H1 (cell line): ENCODE data around the gene SPATA16. TPM values are rescaled to one million over a fixed set of nuclear protein-coding genes. Genes with fewer than 3 reads are reported as not detected.

Source experiments
- CTCF ChIA-PET: fragments of 300-600 bp; sonication (Branson Sonifier 250); formaldehyde crosslinking; loops from one replicate; lab custom pipeline; 2021; ENCODE audit not compliant: partially characterized antibody; lab: Charles Lee
- POLR2A ChIA-PET: fragments of 300-600 bp; sonication (Branson Sonifier 250); formaldehyde crosslinking; loops from one replicate; lab custom pipeline; 2021; ENCODE audit warnings: inconsistent platforms; ENCODE audit not compliant: partially characterized antibody; lab: Charles Lee
- DNase-seq, 2 experiments: peaks; one replicate each; pipeline versions ENCODE4 v3.0.0 to v3.0.0-alpha.2; 2010 to 2022; ENCODE audit warnings: low spot score in 2 of 2, low read depth in 1 of 2, mixed read lengths in 1 of 2
- FAIRE-seq: peaks from 2 replicates; lab custom pipeline; 2011; peaks lifted over from hg19 to GRCh38; lab: Jason Lieb, UNC
- H2AFZ ChIP-seq: 2 replicates; pipeline ENCODE4 v1.8.1; 2012; ENCODE audit warnings: low read length, inconsistent platforms
- H2AK5ac ChIP-seq: 2 replicates; pipeline ENCODE4 v1.6.1; 2013; ENCODE audit warnings: low read depth, low read length
- H2BK120ac ChIP-seq: replicated peaks from 2 replicates; pipeline ENCODE3; 2013; ENCODE audit warnings: low read depth, low read length, inconsistent platforms
- H2BK12ac ChIP-seq: 2 replicates; pipeline ENCODE4 v1.6.1; 2013; ENCODE audit warnings: low read depth, low read length
- H2BK15ac ChIP-seq: 2 replicates; pipeline ENCODE4 v1.6.1; 2013; ENCODE audit warnings: low read length
- H2BK20ac ChIP-seq: 2 replicates; pipeline ENCODE4 v1.6.1; 2013; ENCODE audit warnings: low read length
- H2BK5ac ChIP-seq: 2 replicates; pipeline ENCODE4 v1.6.1; 2013; ENCODE audit warnings: low read depth, low read length
- H3K14ac ChIP-seq: 2 replicates; pipeline ENCODE4 v1.6.1; 2013; ENCODE audit warnings: inconsistent platforms; ENCODE audit not compliant: insufficient read length
- H3K18ac ChIP-seq: 2 replicates; pipeline ENCODE4 v1.6.1; 2013; ENCODE audit warnings: low read length; ENCODE audit errors: extremely low read depth
- H3K23ac ChIP-seq: 2 replicates; pipeline ENCODE4 v1.6.1; 2013; ENCODE audit warnings: inconsistent platforms; ENCODE audit not compliant: insufficient read length
- H3K23me2 ChIP-seq: 2 replicates; pipeline ENCODE4 v1.6.1; 2013; ENCODE audit warnings: low read depth, low read length
- H3K27ac ChIP-seq: 2 replicates; pipeline ENCODE4 v1.6.1; 2011; ENCODE audit warnings: low read depth, low read length, inconsistent platforms
- H3K27me3 ChIP-seq, 4 experiments: replicated peaks in 1 of 4; 1 replicate in 1 of 4; 2 replicates in 3 of 4; pipeline versions ENCODE4 v1.6.1 to v1.8.1; 2011 to 2013; ENCODE audit warnings: low read length in 3 of 4, mild to moderate bottlenecking in 3 of 4, inconsistent platforms in 2 of 4, mixed read lengths in 2 of 4, moderate library complexity in 1 of 4; ENCODE audit not compliant: control insufficient read depth in 3 of 4, insufficient read depth in 3 of 4; ENCODE audit errors: extremely low read depth in 1 of 4
- H3K36me3 ChIP-seq, 4 experiments: 2 replicates each; pipeline versions ENCODE4 v1.6.1 to v1.8.1; 2011 to 2013; ENCODE audit warnings: mild to moderate bottlenecking in 4 of 4, low read length in 3 of 4, moderate library complexity in 2 of 4, control low read depth in 1 of 4, inconsistent platforms in 1 of 4; ENCODE audit not compliant: insufficient read depth in 4 of 4, control insufficient read depth in 2 of 4
- H3K4ac ChIP-seq: replicated peaks from 2 replicates; pipeline ENCODE3; 2013; ENCODE audit warnings: low read length, low read depth, mixed read lengths, inconsistent platforms; ENCODE audit not compliant: insufficient read length
- H3K4me1 ChIP-seq, 4 experiments: replicated peaks in 1 of 4; 1 replicate in 1 of 4; 2 replicates in 3 of 4; pipeline versions ENCODE4 v1.6.1 to v1.8.1; 2011 to 2013; ENCODE audit warnings: low read length in 3 of 4, inconsistent platforms in 2 of 4, mixed read lengths in 1 of 4; ENCODE audit not compliant: insufficient read depth in 4 of 4, control insufficient read depth in 3 of 4
- H3K4me2 ChIP-seq, 2 experiments: 2 replicates each; pipeline versions ENCODE4 v1.6.1 to v1.8.1; 2011 to 2013; ENCODE audit warnings: low read depth in 2 of 2, low read length in 2 of 2, control low read depth in 1 of 2, inconsistent platforms in 1 of 2, mild to moderate bottlenecking in 1 of 2; ENCODE audit not compliant: insufficient read depth in 1 of 2
- H3K4me3 ChIP-seq, 4 experiments: fragments of 200-600, 300-600 bp in 1 of 4; sonication (generic), shearing (Covaris generic), sonication (Bioruptor Twin) in 1 of 4; 2 replicates each; pipeline versions ENCODE4 v1.5.1 to v1.8.1; 2011 to 2016; ENCODE audit warnings: low read length in 4 of 4, low read depth in 3 of 4, control low read depth in 2 of 4, inconsistent platforms in 2 of 4, mild to moderate bottlenecking in 2 of 4, mixed read lengths in 1 of 4, moderate library complexity in 1 of 4; ENCODE audit not compliant: insufficient read depth in 2 of 4; ENCODE audit errors: extremely low read depth in 1 of 4
- H3K56ac ChIP-seq: replicated peaks from 2 replicates; pipeline ENCODE3; 2013; ENCODE audit warnings: low read depth, mild to moderate bottlenecking, mixed read lengths, low read length, inconsistent platforms; ENCODE audit not compliant: insufficient read length
- H3K79me1 ChIP-seq: 2 replicates; pipeline ENCODE4 v1.6.1; 2013; ENCODE audit warnings: low read depth, low read length, control low read depth
- H3K79me2 ChIP-seq, 2 experiments: 2 replicates each; pipeline versions ENCODE4 v1.6.1 to v1.8.1; 2012 to 2013; ENCODE audit warnings: low read length in 2 of 2, mild to moderate bottlenecking in 2 of 2, inconsistent platforms in 1 of 2; ENCODE audit not compliant: insufficient read depth in 2 of 2, control insufficient read depth in 1 of 2
- H3K9ac ChIP-seq, 4 experiments: replicated peaks in 1 of 4; 1 replicate in 1 of 4; 2 replicates in 3 of 4; pipeline versions ENCODE4 v1.6.1 to v1.8.1; 2011 to 2013; ENCODE audit warnings: low read depth in 3 of 4, low read length in 3 of 4, control low read depth in 2 of 4, mild to moderate bottlenecking in 2 of 4, moderate library complexity in 2 of 4, inconsistent platforms in 1 of 4; ENCODE audit errors: extremely low read depth in 1 of 4
- H3K9me3 ChIP-seq, 2 experiments: 2 replicates each; pipeline versions ENCODE4 v1.6.1 to v1.8.1; 2012 to 2013; ENCODE audit warnings: mild to moderate bottlenecking in 2 of 2, moderate library complexity in 2 of 2, control low read depth in 1 of 2, inconsistent platforms in 1 of 2, low read depth in 1 of 2, low read length in 1 of 2, mixed read lengths in 1 of 2; ENCODE audit not compliant: insufficient read depth in 2 of 2
- H4K20me1 ChIP-seq, 2 experiments: replicated peaks in 1 of 2; 2 replicates each; pipeline versions ENCODE3 to v1.8.1; 2011 to 2013; ENCODE audit warnings: inconsistent platforms in 2 of 2, low read length in 2 of 2, mild to moderate bottlenecking in 1 of 2; ENCODE audit not compliant: insufficient read depth in 2 of 2, control insufficient read depth in 1 of 2
- H4K5ac ChIP-seq: 2 replicates; pipeline ENCODE4 v1.6.1; 2013; ENCODE audit warnings: low read length, low read depth, mixed read lengths, inconsistent platforms; ENCODE audit not compliant: insufficient read length
- H4K8ac ChIP-seq: 2 replicates; pipeline ENCODE4 v1.8.0; 2013; ENCODE audit warnings: mild to moderate bottlenecking, moderate library complexity, low read length, inconsistent platforms; ENCODE audit not compliant: insufficient read depth; ENCODE audit errors: extremely low read depth
- H4K91ac ChIP-seq: replicated peaks from 2 replicates; pipeline ENCODE3; 2013; ENCODE audit warnings: low read length, mixed read lengths, inconsistent platforms; ENCODE audit not compliant: insufficient read length
- CBX5 ChIP-seq: fragments of 300-800, 300-1000 bp; sonication (generic); IDR thresholded peaks from 2 replicates; pipeline ENCODE4 v1.7.1; 2016; ENCODE audit warnings: antibody characterized with exemption, low read length, low read depth
- CEBPB ChIP-seq: IDR thresholded peaks from 2 replicates; pipeline ENCODE4 v1.6.1; 2012; ENCODE audit warnings: low read depth, low read length
- CHD2 ChIP-seq: IDR thresholded peaks from 2 replicates; pipeline ENCODE4 v1.6.1; 2012; ENCODE audit warnings: low read length, improper control_type of control experiment
- CREB1 ChIP-seq: IDR thresholded peaks from 2 replicates; pipeline ENCODE4 v1.6.1; 2012; ENCODE audit warnings: inconsistent platforms
- EZH2 ChIP-seq: fragments of 200-600 bp; sonication (generic); IDR thresholded peaks from 2 replicates; pipeline ENCODE4 v1.7.1; 2012; ENCODE audit warnings: low read depth, mild to moderate bottlenecking, moderate library complexity, low read length, inconsistent platforms; ENCODE audit not compliant: severe bottlenecking
- JUN ChIP-seq: IDR thresholded peaks from 2 replicates; pipeline ENCODE4 v1.6.1; 2011; ENCODE audit warnings: low read depth, mild to moderate bottlenecking, improper control_type of control experiment, low read length
- KDM4A ChIP-seq: IDR thresholded peaks from one replicate; pipeline ENCODE4 v1.7.1; 2012; ENCODE audit warnings: low read depth, mild to moderate bottlenecking, moderate library complexity, low read length, inconsistent platforms; ENCODE audit not compliant: severe bottlenecking
- NRF1 ChIP-seq: IDR thresholded peaks from 2 replicates; pipeline ENCODE4 v1.6.1; 2011; ENCODE audit warnings: mild to moderate bottlenecking, low read depth, low read length, improper control_type of control experiment
- SIRT6 ChIP-seq: IDR thresholded peaks from one replicate; pipeline ENCODE4 v1.7.1; 2012; ENCODE audit warnings: low read length, inconsistent platforms
- SP1 ChIP-seq: IDR thresholded peaks from 2 replicates; pipeline ENCODE4 v1.6.1; 2011; ENCODE audit warnings: low read depth, low read length
- SRF ChIP-seq: IDR thresholded peaks from 2 replicates; pipeline ENCODE4 v1.6.1; 2011; ENCODE audit warnings: mild to moderate bottlenecking, low read depth, low read length, moderate library complexity
- TAF1 ChIP-seq: IDR thresholded peaks from 2 replicates; pipeline ENCODE4 v1.6.1; 2011; ENCODE audit warnings: mild to moderate bottlenecking, low read depth, low read length
- TCF12 ChIP-seq: IDR thresholded peaks from 2 replicates; pipeline ENCODE4 v1.6.1; 2011; ENCODE audit warnings: low read depth, mild to moderate bottlenecking, low read length
- TEAD4 ChIP-seq: IDR thresholded peaks from 2 replicates; pipeline ENCODE4 v1.6.1; 2012; ENCODE audit warnings: low read depth, low read length, inconsistent platforms, mixed read lengths
- ZNF274 ChIP-seq: IDR thresholded peaks from 2 replicates; pipeline ENCODE4 v1.7.0; 2012; ENCODE audit warnings: low read length, borderline replicate concordance; ENCODE audit errors: extremely low read depth
- WGBS, 2 experiments: shearing (Covaris generic) in 1 of 2; methylation state at CpG; one replicate each; pipeline versions ENCODE4 v1.1.6 to v1.1.7; 2013 to 2015; ENCODE audit warnings: low lambda C conversion rate in 2 of 2, mixed read lengths in 2 of 2, inconsistent platforms in 1 of 2, low coverage in 1 of 2, missing lambda C conversion rate in 1 of 2; ENCODE audit not compliant: insufficient replicate concordance in 2 of 2, insufficient coverage in 1 of 2, insufficient read length in 1 of 2; ENCODE audit errors: extremely low coverage in 1 of 2, missing lambda C conversion rate in 1 of 2; 5-methylcytosine and 5-hydroxymethylcytosine counted together
- polyA plus RNA-seq, 7 experiments: library from polyadenylated mRNA; depleted of rRNA in 3 of 7; stranded (reverse) in 5 of 7; unstranded in 2 of 7; fragments of >200 nt in 5 of 7; fragments of 200-250 nt in 2 of 7; gene quantifications; 1 replicate in 5 of 7; 2 replicates in 1 of 7; 4 replicates in 1 of 7; pipeline versions ENCODE4 v1.2.1 to v1.2.3, GENCODE V29; 2011 to 2013; ENCODE audit warnings: missing spikeins in 2 of 7, mixed read lengths in 2 of 7
- total RNA-seq: library from RNA; stranded (reverse); fragmentation: NEBNext Ultra II Directional; extraction: Animal tissue kit (Norgen Biotek cat#: 25700); gene quantifications from 2 replicates; pipeline ENCODE4 v1.2.1, GENCODE V29; 2021

The SPATA16 gene
- total and polyA plus RNA-seq, 2 of the 8 experiments (the other 6 are each of a cell fraction or from before 2014, with no cell fraction given), result 0.05 to 2.7 TPM

GRCh38 chr3:173089283-173089682, 51.8 kb downstream of the SPATA16 start:
- Histone ChIP-seq H3K14ac (no peak overlapping the region), H3K4ac (no peak overlapping the region), H3K79me1 (no peaks in the 10 kb centered on the region), H4K91ac (no peak overlapping the region), H3K9me3 (no peaks in the 10 kb centered on the region), H2AFZ (no peak overlapping the region), H2BK15ac (no peak overlapping the region), H4K8ac (no peak overlapping the region), H3K23ac (no peak overlapping the region), H3K79me2 (no peaks in the 10 kb centered on the region), H4K5ac (no peak overlapping the region), H2BK12ac (0 out of 2 replicates have a peak overlapping the region, but pooled peaks have one; percentile 27), H3K18ac (no peak overlapping the region), H3K36me3 (no peaks in the 10 kb centered on the region), H2BK5ac (no peak overlapping the region), H3K4me2 (no peak overlapping the region), H2AK5ac (no peak overlapping the region), H3K56ac (no peak overlapping the region), H3K9ac (no peak overlapping the region), H3K4me1 (no peaks in the 10 kb centered on the region), H4K20me1 (no peaks in the 10 kb centered on the region), H2BK120ac (no peak overlapping the region), H3K23me2 (no peaks in the 10 kb centered on the region), H3K4me3 (no peak overlapping the region), H3K27me3 (no peaks in the 10 kb centered on the region), H3K27ac (no peak overlapping the region), H2BK20ac (no peak overlapping the region)
- 99% methylated on average over 6 of the region's 6 CpGs; no CpG with 5 or more reads in 1 of the 2 experiments for WGBS, 2 experiments
- POLR2A ChIA-PET, result no interaction called here
- DNase-seq, result no peak
- FAIRE-seq, result no peak
- CTCF ChIA-PET, result interaction anchor here (0.6 kb wide), 1 partner anchor 148 kb away, joined by 3 read pairs; no protein-coding TSS in a partner anchor
- TF ChIP-seq SIRT6 (no peak), CEBPB (no peak), TAF1 (no peak), CBX5 (no peak), JUN (no peak), CREB1 (no peak), NRF1 (no peak), EZH2 (no peak), SP1 (no peak), CHD2 (no peak), ZNF274 (no peak), TEAD4 (no peak), SRF (no peak), TCF12 (no peak), KDM4A (no peak)
